Activated CD4-positive, alpha-beta T cell treated with anti-CD3 and anti-CD28 coated beads, Interleukin-2, Interleukin-4, amounts not matched to agents 100 ng/mL and 50 ng/mL, durations not matched to agents 16 hours and 8 hours (primary cell): Measurements from ENCODE around the gene CEP83.
"Not testable (repeated sequence)": the region's sequence is repeated elsewhere in the genome, so short reads cannot be mapped to it uniquely, and the experiment has no call there.

Experiments
- DNase-seq: peaks from one replicate; pipeline ENCODE4 v3.0.0-alpha.2; 2020; ENCODE audit warnings: low spot score

The CEP83 gene

GRCh38 chr12:94459728-94460615 lies at the start of gene CEP83:
CEP83 (minus strand) TSS chr12:94459867; CDS start chr12:94412490, 47,377 bp downstream.
- DNase-seq, result peak; percentile 97

- DNase-seq, result no peak
These were observed 49.6 kb upstream of the CEP83 start for GRCh38 chr12:94509317-94509716.

GRCh38 chr12:94507455-94507854 lies 47.8 kb upstream of the CEP83 start:
- DNase-seq, result no peak

GRCh38 chr12:94504386-94504785 lies 44.7 kb upstream of the CEP83 start:
- no peak for DNase-seq

- DNase-seq, result no peak
These were observed 44.0 kb upstream of the CEP83 start for GRCh38 chr12:94503619-94504018.

GRCh38 chr12:94500831-94501567 lies 41.3 kb upstream of the CEP83 start:
- DNase-seq, result no peak

GRCh38 chr12:94498698-94499097 lies 39.0 kb upstream of the CEP83 start:
- no peak for DNase-seq

GRCh38 chr12:94498073-94498472 lies 38.4 kb upstream of the CEP83 start:
- DNase-seq, result no peak

GRCh38 chr12:94495445-94496115 lies 35.9 kb upstream of the CEP83 start:
- no peak for DNase-seq

- DNase-seq, result no peak
These were observed 31.8 kb upstream of the CEP83 start for GRCh38 chr12:94491489-94491888.

GRCh38 chr12:94488463-94488862 lies 28.8 kb upstream of the CEP83 start:
- DNase-seq, result no peak

- no peak for DNase-seq
These were observed 22.1 kb upstream of the CEP83 start for GRCh38 chr12:94481734-94482133.

GRCh38 chr12:94469522-94469921 lies 9.9 kb upstream of the CEP83 start:
- DNase-seq, result no peak

- DNase-seq, result no peak
These were observed 921 bp upstream of the CEP83 start for GRCh38 chr12:94460616-94460959.

- peak; percentile 9 for DNase-seq
These were observed 565 bp downstream of the CEP83 start for GRCh38 chr12:94458877-94459727.

GRCh38 chr12:94457311-94457710 lies 2.4 kb downstream of the CEP83 start:
- no peak for DNase-seq

- not testable (repeated sequence) for DNase-seq
These were observed 5.3 kb downstream of the CEP83 start for GRCh38 chr12:94454318-94454717.

GRCh38 chr12:94445662-94446061 lies 14.0 kb downstream of the CEP83 start:
- DNase-seq, result no peak

- no peak for DNase-seq
These were observed 22.4 kb downstream of the CEP83 start for GRCh38 chr12:94437303-94437702.

GRCh38 chr12:94435511-94435927 lies 24.1 kb downstream of the CEP83 start:
- no peak for DNase-seq

GRCh38 chr12:94434171-94434570 lies 25.5 kb downstream of the CEP83 start:
- no peak for DNase-seq

GRCh38 chr12:94433744-94434143 lies 25.9 kb downstream of the CEP83 start:
- no peak for DNase-seq
